HG02852 (cell line): ENCODE data around the gene MTHFD1L.

Source experiments
- ATAC-seq: cut with Tn5 transposase; IDR thresholded peaks from one replicate; pipeline ENCODE4 v1.9.1; 2021; ENCODE audit warnings: mild to moderate bottlenecking, moderate library complexity; ENCODE audit not compliant: unreplicated experiment

Gene MTHFD1L

GRCh38 chr6:150897400-150897943 lies 32.0 kb downstream of the MTHFD1L start:
- ATAC-seq = peak; percentile 58

- ATAC-seq = peak; percentile 42
Observed at GRCh38 chr6:150898399-150899170, 33.1 kb downstream of the MTHFD1L start.

GRCh38 chr6:150899231-150899630 lies 33.7 kb downstream of the MTHFD1L start:
- ATAC-seq = no peak

- no peak for ATAC-seq
Observed at GRCh38 chr6:150900049-150900448, 34.5 kb downstream of the MTHFD1L start.

GRCh38 chr6:150902142-150902776 lies 36.8 kb downstream of the MTHFD1L start:
- ATAC-seq = no peak

- no peak for ATAC-seq
Observed at GRCh38 chr6:150905769-150906168, 40.3 kb downstream of the MTHFD1L start.

- ATAC-seq = no peak
Observed at GRCh38 chr6:150906641-150907326, 41.3 kb downstream of the MTHFD1L start.

GRCh38 chr6:150907383-150907782 lies 41.9 kb downstream of the MTHFD1L start:
- ATAC-seq = no peak

- ATAC-seq = no peak
Observed at GRCh38 chr6:150908901-150909300, 43.4 kb downstream of the MTHFD1L start.

- no peak for ATAC-seq
Observed at GRCh38 chr6:150910561-150910960, 45.1 kb downstream of the MTHFD1L start.

GRCh38 chr6:150914372-150914771 lies 48.9 kb downstream of the MTHFD1L start:
- ATAC-seq = no peak

- ATAC-seq = no peak
Observed at GRCh38 chr6:150915131-150915879, 49.8 kb downstream of the MTHFD1L start.

- no peak for ATAC-seq
Observed at GRCh38 chr6:150915880-150916265, 50.4 kb downstream of the MTHFD1L start.

GRCh38 chr6:150919938-150920337 lies 54.4 kb downstream of the MTHFD1L start:
- ATAC-seq = no peak

- ATAC-seq = no peak
Observed at GRCh38 chr6:150922137-150922536, 56.6 kb downstream of the MTHFD1L start.

GRCh38 chr6:150924808-150925589 lies 59.5 kb downstream of the MTHFD1L start:
- no peak for ATAC-seq

- ATAC-seq = no peak
Observed at GRCh38 chr6:150925590-150925928, 60.1 kb downstream of the MTHFD1L start.

GRCh38 chr6:150925976-150926375 lies 60.5 kb downstream of the MTHFD1L start:
- ATAC-seq = no peak

GRCh38 chr6:150928882-150929281 lies 63.4 kb downstream of the MTHFD1L start:
- ATAC-seq = no peak

- no peak for ATAC-seq
Observed at GRCh38 chr6:150929416-150929815, 63.9 kb downstream of the MTHFD1L start.
